Kidney (tissue), 14 donors: ENCODE measurements around the gene MPP7. TPM values are rescaled to one million over a fixed set of nuclear protein-coding genes. Genes with fewer than 3 reads are reported as not detected.

Experiments used
- DNase-seq, 5 donors: peaks; one replicate each; pipeline ENCODE4 v3.0.0-alpha.2; 2013 to 2020
- FAIRE-seq: peaks from 2 replicates; lab custom pipeline; 2012; peaks lifted over from hg19 to GRCh38; lab: Jason Lieb, UNC
- H3K27ac ChIP-seq, 2 donors: one replicate each; pipeline ENCODE4 v1.7.0; 2013; ENCODE audit warnings: low read depth in 2 of 2, low read length in 2 of 2, inconsistent platforms in 1 of 2
- H3K27me3 ChIP-seq: one replicate; pipeline ENCODE4 v1.7.1; 2013; ENCODE audit warnings: low read length, inconsistent platforms; ENCODE audit not compliant: control insufficient read depth, insufficient read depth
- H3K36me3 ChIP-seq, 3 donors: one replicate each; pipeline versions ENCODE4 v1.7.0 to v1.7.1; 2013; ENCODE audit warnings: low read length in 3 of 3, control low read depth in 1 of 3, inconsistent platforms in 1 of 3; ENCODE audit not compliant: insufficient read depth in 3 of 3, control insufficient read depth in 2 of 3
- H3K4me1 ChIP-seq, 3 donors: one replicate each; pipeline versions ENCODE4 v1.7.0 to v1.7.1; 2013; ENCODE audit warnings: low read length in 3 of 3, inconsistent platforms in 1 of 3, low read depth in 1 of 3; ENCODE audit not compliant: control insufficient read depth in 2 of 3, insufficient read depth in 2 of 3
- H3K4me3 ChIP-seq, 3 donors: one replicate each; pipeline versions ENCODE4 v1.7.0 to v1.8.1; 2013; ENCODE audit warnings: low read length in 3 of 3, control low read depth in 1 of 3, inconsistent platforms in 1 of 3
- H3K9ac ChIP-seq, 3 donors: one replicate each; pipeline versions ENCODE4 v1.7.0 to v1.7.1; 2013; ENCODE audit warnings: low read length in 3 of 3, control low read depth in 1 of 3, inconsistent platforms in 1 of 3
- H3K9me3 ChIP-seq, 3 donors: one replicate each; pipeline versions ENCODE4 v1.7.0 to v1.7.1; 2013; ENCODE audit warnings: low read length in 3 of 3, control low read depth in 1 of 3, inconsistent platforms in 1 of 3; ENCODE audit not compliant: control insufficient read depth in 2 of 3, insufficient read depth in 1 of 3
- CTCF ChIP-seq: IDR thresholded peaks from 3 replicates; pipeline ENCODE4 v1.5.1; 2012; ENCODE audit warnings: mild to moderate bottlenecking, moderate library complexity, borderline replicate concordance; ENCODE audit not compliant: insufficient read depth; ENCODE audit errors: extremely low read depth
- intact Hi-C: fragments of 100-400 bp; cut with DNase I; formaldehyde crosslinking; loops from one replicate; pipeline ENCODE4 v1.11.1; 2022
- polyA plus RNA-seq: library from polyadenylated mRNA; stranded (reverse); fragments of 350-450 nt; fragmentation: Illumina TruSeq; extraction: RNeasy Lipid Tissue Mini Kit (QIAGEN cat#74804); gene quantifications from one replicate; pipeline ENCODE4 v1.2.3, GENCODE V29; 2014; ENCODE audit warnings: low read depth, low replicate concordance; ENCODE audit not compliant: insufficient read depth
- total RNA-seq: library from RNA; stranded (reverse); fragmentation: NEBNext Ultra II Directional; extraction: Animal tissue kit (Norgen Biotek cat#: 25700); gene quantifications from one replicate; pipeline ENCODE4 v1.2.1, GENCODE V29; 2021
- donor health status: control.
- donor health status: control.
- donor health status: control.
- donor health status: control.
- donor health status: control.
- donor health status: DM: yes; HTN: yes; CAD: no.
- donor health status: Normal renal cell carcinoma (clear cell type).

MPP7 gene
- total and polyA plus RNA-seq, 2 donors from 2014 or later: 6.8 to 11.6 TPM

GRCh38 chr10:28305553-28305952 is 2.7 kb upstream of the MPP7 start:
- TF ChIP-seq CTCF: no peak
- Histone ChIP-seq H3K36me3 (no peaks in the 10 kb centered on the region), H3K27me3 (peaks cover 5% of the 10 kb centered on the region), H3K9ac (no peak overlapping the region), H3K4me1 (no peaks in the 10 kb centered on the region), H3K9me3 (no peaks in the 10 kb centered on the region), H3K27ac (no peak overlapping the region), H3K4me3 (no peak overlapping the region)
- FAIRE-seq (no peak), DNase-seq (no peak)
- intact Hi-C loops: no loop called here

GRCh38 chr10:28304032-28304571 is 1.2 kb upstream of the MPP7 start:
- no peak overlapping the region for H3K27ac ChIP-seq
- no peaks in the 10 kb centered on the region for H3K4me1 ChIP-seq
- DNase-seq: no peak
- TF ChIP-seq CTCF: no peak
- H3K9ac ChIP-seq: no peak overlapping the region
- H3K27me3 ChIP-seq: peaks cover 5% of the 10 kb centered on the region
- intact Hi-C loops: no loop called here
- no peak for FAIRE-seq
- no peaks in the 10 kb centered on the region for H3K36me3 ChIP-seq
- H3K9me3 ChIP-seq: no peaks in the 10 kb centered on the region
- H3K4me3 ChIP-seq: peak overlapping the region in 2 of 3 donors; percentile 71 to 89

- no peak for FAIRE-seq
- H3K36me3 ChIP-seq: no peaks in the 10 kb centered on the region
- peak overlapping the region; percentile 57 to 77 for H3K27ac ChIP-seq
- no peak for TF ChIP-seq CTCF
- peak overlapping the region; percentile 68 to 82 (median 71) for H3K4me3 ChIP-seq
- H3K9me3 ChIP-seq: no peaks in the 10 kb centered on the region
- H3K9ac ChIP-seq: peak overlapping the region; percentile 32 to 77 (median 43)
- DNase-seq: peak in 4 of 5 donors; percentile 61 to 80 (median 76)
- H3K4me1 ChIP-seq: no peaks in the 10 kb centered on the region
- intact Hi-C loops: no loop called here
- peaks cover 5% of the 10 kb centered on the region for H3K27me3 ChIP-seq
Observed at GRCh38 chr10:28302012-28302637, 739 bp downstream of the MPP7 start.
